GM12878 (cell line): ENCODE data around the gene CHD9. TPM values are rescaled to one million over a fixed set of nuclear protein-coding genes. Genes with fewer than 3 reads are reported as not detected.

Experiments used
- ATAC-seq: fragments of 200-7000 bp; cut with Tn5 transposase; 3 replicates; pipeline ENCODE4 v1.9.1; 2020; ENCODE audit warnings: mild to moderate bottlenecking, moderate library complexity
- BruUV-seq: library from RNA; stranded (reverse); fragments of 400-500 nt; replicated peaks from 2 replicates; lab custom pipeline; 2021; lab: Mats Ljungman, UMichigan
- CTCF ChIA-PET: fragments of 300-600 bp; sonication (Branson Sonifier 250); formaldehyde crosslinking; extraction: SDS; loops from one replicate; lab custom pipeline; 2021; ENCODE audit warnings: inconsistent platforms; lab: Yijun Ruan, JAX
- POLR2A ChIA-PET: fragments of 350-600 bp; formaldehyde crosslinking; extraction: SDS; loops from one replicate; lab custom pipeline; 2021; ENCODE audit warnings: inconsistent platforms; lab: Charles Lee
- RAD21 ChIA-PET: fragments of 300-600 bp; sonication (Branson Sonifier 250); formaldehyde crosslinking; loops from one replicate; lab custom pipeline; 2023; ENCODE audit warnings: antibody characterized with exemption; ENCODE audit not compliant: unreplicated experiment; lab: Charles Lee
- SMC1A ChIA-PET: fragments of 300-600 bp; sonication (Branson Sonifier 250); formaldehyde crosslinking; loops from one replicate; lab custom pipeline; 2023; ENCODE audit not compliant: unreplicated experiment, uncharacterized antibody; lab: Charles Lee
- DNase-seq: peaks from one replicate; pipeline ENCODE4 v3.0.0-alpha.2; 2011; ENCODE audit warnings: low read depth, low spot score
- FAIRE-seq: peaks from 3 replicates; lab custom pipeline; 2011; peaks lifted over from hg19 to GRCh38; lab: Jason Lieb, UNC
- H2AFZ ChIP-seq: 2 replicates; pipeline ENCODE4 v1.6.0; 2011; ENCODE audit warnings: low read depth, low read length, control low read depth; ENCODE audit not compliant: control insufficient read depth
- H3K27ac ChIP-seq: 2 replicates; pipeline ENCODE4 v1.5.1; 2011; ENCODE audit warnings: control low read depth; ENCODE audit not compliant: control insufficient read depth, insufficient read depth
- H3K27me3 ChIP-seq, 2 experiments: replicated peaks in 1 of 2; 2 replicates each; pipeline versions ENCODE4 v1.6.0 to v1.6.1; 2011; ENCODE audit warnings: low read length in 1 of 2; ENCODE audit not compliant: control insufficient read depth in 2 of 2, insufficient read depth in 2 of 2
- H3K36me3 ChIP-seq, 2 experiments: 2 replicates each; pipeline ENCODE4 v1.5.1; 2011; ENCODE audit warnings: low read length in 1 of 2; ENCODE audit not compliant: control insufficient read depth in 2 of 2, insufficient read depth in 2 of 2
- H3K4me1 ChIP-seq: 2 replicates; pipeline ENCODE4 v1.6.1; 2011; ENCODE audit warnings: mild to moderate bottlenecking, low read length, moderate library complexity, mixed read lengths; ENCODE audit not compliant: control insufficient read depth, insufficient read depth
- H3K4me2 ChIP-seq: 2 replicates; pipeline ENCODE4 v1.6.0; 2011; ENCODE audit warnings: control low read depth; ENCODE audit not compliant: control insufficient read depth, insufficient read depth
- H3K4me3 ChIP-seq: fragments of 200-600 bp; sonication (generic); 2 replicates; pipeline ENCODE4 v1.5.1; 2016
- H3K79me2 ChIP-seq: 2 replicates; pipeline ENCODE4 v1.6.0; 2011; ENCODE audit warnings: low read length; ENCODE audit not compliant: control insufficient read depth, insufficient read depth
- H3K9ac ChIP-seq: 2 replicates; pipeline ENCODE4 v1.8.0; 2011; ENCODE audit warnings: low read length, control low read depth, mixed read lengths; ENCODE audit not compliant: control insufficient read depth, insufficient read depth
- H3K9me3 ChIP-seq: replicated peaks from 3 replicates; pipeline ENCODE4 v1.5.1; 2011; ENCODE audit warnings: mild to moderate bottlenecking, low read length; ENCODE audit not compliant: control insufficient read depth, insufficient read depth
- H4K20me1 ChIP-seq: 2 replicates; pipeline ENCODE4 v1.6.0; 2011; ENCODE audit not compliant: control insufficient read depth, insufficient read depth
- BCLAF1 ChIP-seq: fragments of 450-650 bp; IDR thresholded peaks from 2 replicates; pipeline ENCODE4 v1.6.1; 2017; ENCODE audit warnings: antibody characterized with exemption, mild to moderate bottlenecking, moderate library complexity
- HSF1 ChIP-seq: fragments of 150-350 bp; IDR thresholded peaks from 2 replicates; pipeline ENCODE4 v1.6.1; 2014; ENCODE audit warnings: mild to moderate bottlenecking, low read depth, low read length
- MYC ChIP-seq: IDR thresholded peaks from 2 replicates; pipeline ENCODE4 v1.6.1; 2011; ENCODE audit warnings: mild to moderate bottlenecking, low read length, moderate library complexity, inconsistent platforms; ENCODE audit not compliant: insufficient read depth, insufficient replicate concordance, insufficient read length, severe bottlenecking
- RAD21 ChIP-seq: IDR thresholded peaks from 2 replicates; pipeline ENCODE4 v1.6.1; 2011; ENCODE audit warnings: mild to moderate bottlenecking, low read depth, low read length, moderate library complexity; ENCODE audit not compliant: insufficient read depth
- TCF12 ChIP-seq: IDR thresholded peaks from 2 replicates; pipeline ENCODE4 v1.6.1; 2011; ENCODE audit warnings: low read depth, mild to moderate bottlenecking, low read length
- USF2 ChIP-seq: IDR thresholded peaks from 2 replicates; pipeline ENCODE4 v1.6.1; 2011; ENCODE audit warnings: low read depth, low read length, improper control_type of control experiment, borderline replicate concordance
- YBX1 ChIP-seq: fragments of 450-650 bp; IDR thresholded peaks from 2 replicates; pipeline ENCODE4 v1.6.1; 2016; ENCODE audit warnings: antibody characterized with exemption
- ZBTB33 ChIP-seq: fragments of 450-650 bp; IDR thresholded peaks from 2 replicates; pipeline ENCODE4 v1.6.1; 2017; ENCODE audit warnings: mild to moderate bottlenecking
- ZBTB40 ChIP-seq: fragments of 450-650 bp; IDR thresholded peaks from 2 replicates; pipeline ENCODE4 v1.6.1; 2016; ENCODE audit warnings: mild to moderate bottlenecking, moderate library complexity, borderline replicate concordance
- ZNF622 ChIP-seq: fragments of 450-650 bp; IDR thresholded peaks from 2 replicates; pipeline ENCODE4 v1.6.1; 2017; ENCODE audit warnings: mild to moderate bottlenecking, inconsistent platforms
- WGBS: methylation state at CpG from one replicate; pipeline ENCODE4 v1.1.6; 2016; ENCODE audit warnings: low lambda C conversion rate; ENCODE audit not compliant: insufficient replicate concordance, insufficient coverage; ENCODE audit errors: missing lambda C conversion rate; 5-methylcytosine and 5-hydroxymethylcytosine counted together
- in situ Hi-C: fragments of 300-500 bp; cut with MboI; formaldehyde crosslinking; loops from 9 replicates; pipeline ENCODE4 v1.14.3; 2018; ENCODE audit warnings: mixed read lengths
- intact Hi-C: fragments of 100-400 bp; cut with micrococcal nuclease; formaldehyde crosslinking; loops from one replicate; pipeline ENCODE4 v1.14.2; 2022; ENCODE audit not compliant: unreplicated experiment
- polyA plus RNA-seq, 11 experiments: library from polyadenylated mRNA; depleted of rRNA in 4 of 11; unstranded in 6 of 11; stranded (reverse) in 5 of 11; fragments of >200 nt; fragmentation: Nextera tagmentation in 4 of 11; fragmentation: Illumina TruSeq in 1 of 11; extraction: Ambion mirVana in 4 of 11; extraction: Trizol in 1 of 11; gene quantifications; 1 replicate in 1 of 11; 2 replicates in 10 of 11; pipeline versions ENCODE4 v1.2.1 to v1.2.3, GENCODE V29; 2011 to 2016; ENCODE audit warnings: inconsistent platforms in 2 of 11, missing spikeins in 2 of 11, low read depth in 1 of 11
- total RNA-seq, 4 experiments: library from RNA; depleted of rRNA in 3 of 4; stranded (reverse); fragments of >200 nt in 3 of 4; fragmentation: Illumina TruSeq in 1 of 4; extraction: Trizol in 1 of 4; gene quantifications; 2 replicates each; pipeline versions ENCODE4 v1.2.1 to v1.2.3, GENCODE V29; 2013 to 2021

CHD9 gene
- total and polyA plus RNA-seq, 10 of the 15 experiments (the other 5 are each of a cell fraction or from before 2014, with no cell fraction given) = 29.2 to 95.7 (median 54.3) TPM

- TF ChIP-seq ZBTB40 (no peak), BCLAF1 (no peak), RAD21 (no peak)
- TF ChIP-seq, all 136 proteins: peak for 0
Measured at GRCh38 chr16:53234836-53235235, 180.0 kb downstream of the CHD9 start (continued).

GRCh38 chr16:53235851-53236250, 181.1 kb downstream of the CHD9 start:
- 98% methylated on average over 3 of the region's 3 CpGs for WGBS
- RAD21 ChIA-PET = no interaction called here
- BruUV-seq = no TSS peak
- no peak for TF ChIP-seq ZBTB33
- TF ChIP-seq ZNF622 = no peak
- no peak for TF ChIP-seq MYC
- no peak for TF ChIP-seq USF2
- no peak for TF ChIP-seq HSF1
- TF ChIP-seq TCF12 = no peak
- TF ChIP-seq YBX1 = no peak

More at GRCh38 chr16:53235851-53236250, 181.1 kb downstream of the CHD9 start:
- intact Hi-C loops (no loop called here), in situ Hi-C loops (no loop called here)
- Histone ChIP-seq H3K36me3 (peaks cover 4 to 27% of the 10 kb centered on the region in 2 experiments), H3K27me3 (no peaks in the 10 kb centered on the region), H3K4me2 (no peak overlapping the region), H2AFZ (no peak overlapping the region), H4K20me1 (no peaks in the 10 kb centered on the region), H3K27ac (no peak overlapping the region), H3K79me2 (no peaks in the 10 kb centered on the region), H3K4me1 (no peaks in the 10 kb centered on the region), H3K4me3 (no peak overlapping the region), H3K9ac (no peak overlapping the region), H3K9me3 (no peaks in the 10 kb centered on the region)
- ChIA-PET SMC1A (no interaction called here), CTCF (no interaction called here), POLR2A (no interaction called here)
- DNase-seq = no peak
- no peak for ATAC-seq
- FAIRE-seq = no peak
